Retinal pigment epithelial cell (primary cell): ENCODE results near the gene EIF2S3.

Source experiments
- DNase-seq: peaks from one replicate; pipeline ENCODE4 v3.0.0-alpha.2; 2010; ENCODE audit warnings: low read depth
- H3K4me3 ChIP-seq: 2 replicates; pipeline ENCODE4 v1.5.1; 2011; ENCODE audit warnings: mild to moderate bottlenecking, low read length, control low read depth, moderate library complexity
- TF ChIP-seq, protein P1 (sequence below): conservative IDR thresholded peaks from 2 replicates; pipeline ENCODE4 v1.5.1; 2011; ENCODE audit warnings: low read depth, low read length, control low read depth, inconsistent platforms

EIF2S3 gene

DNA sequence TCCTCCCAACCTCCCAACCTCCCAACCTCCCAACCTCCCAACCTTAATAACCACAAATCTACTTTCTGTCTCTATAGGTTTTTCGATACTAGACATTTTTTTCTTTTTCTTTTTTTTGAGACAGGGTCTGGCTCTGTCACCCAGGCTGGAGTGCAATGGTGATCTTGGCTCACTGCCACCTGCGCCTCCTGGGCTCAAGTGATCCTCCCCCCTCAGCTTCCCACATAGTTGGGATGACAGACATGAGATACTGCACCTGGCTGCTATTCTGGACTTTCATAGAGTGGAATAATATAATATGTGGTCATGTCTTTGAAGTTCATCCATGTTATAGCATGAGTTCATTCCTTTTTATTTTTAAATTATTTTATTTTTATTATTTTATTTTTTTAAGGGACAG, 55.3 kb downstream of the EIF2S3 start:
- TF ChIP-seq, protein P1, sequence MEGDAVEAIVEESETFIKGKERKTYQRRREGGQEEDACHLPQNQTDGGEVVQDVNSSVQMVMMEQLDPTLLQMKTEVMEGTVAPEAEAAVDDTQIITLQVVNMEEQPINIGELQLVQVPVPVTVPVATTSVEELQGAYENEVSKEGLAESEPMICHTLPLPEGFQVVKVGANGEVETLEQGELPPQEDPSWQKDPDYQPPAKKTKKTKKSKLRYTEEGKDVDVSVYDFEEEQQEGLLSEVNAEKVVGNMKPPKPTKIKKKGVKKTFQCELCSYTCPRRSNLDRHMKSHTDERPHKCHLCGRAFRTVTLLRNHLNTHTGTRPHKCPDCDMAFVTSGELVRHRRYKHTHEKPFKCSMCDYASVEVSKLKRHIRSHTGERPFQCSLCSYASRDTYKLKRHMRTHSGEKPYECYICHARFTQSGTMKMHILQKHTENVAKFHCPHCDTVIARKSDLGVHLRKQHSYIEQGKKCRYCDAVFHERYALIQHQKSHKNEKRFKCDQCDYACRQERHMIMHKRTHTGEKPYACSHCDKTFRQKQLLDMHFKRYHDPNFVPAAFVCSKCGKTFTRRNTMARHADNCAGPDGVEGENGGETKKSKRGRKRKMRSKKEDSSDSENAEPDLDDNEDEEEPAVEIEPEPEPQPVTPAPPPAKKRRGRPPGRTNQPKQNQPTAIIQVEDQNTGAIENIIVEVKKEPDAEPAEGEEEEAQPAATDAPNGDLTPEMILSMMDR = no peak
- no peak overlapping the region for H3K4me3 ChIP-seq
- no peak for DNase-seq

DNA sequence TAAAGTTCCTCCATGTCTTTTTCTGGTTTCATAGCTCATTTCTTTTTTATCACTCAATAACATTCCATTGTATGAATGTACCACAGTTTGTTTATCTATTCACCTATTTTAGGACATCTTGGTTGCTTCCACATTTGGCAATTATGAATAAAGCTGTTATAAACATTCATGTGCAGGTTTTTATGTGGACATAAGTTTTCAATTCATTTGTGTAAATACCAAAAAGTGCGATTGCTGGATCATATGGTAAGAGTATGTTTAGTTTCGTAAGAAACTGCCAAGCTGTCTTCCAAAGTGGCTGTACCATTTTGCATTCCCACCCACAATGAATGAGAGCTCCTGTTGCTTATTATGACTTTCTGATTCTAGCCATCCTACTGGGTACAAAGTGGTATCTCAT, 58.4 kb downstream of the EIF2S3 start:
- no peak for DNase-seq
- no peak overlapping the region for H3K4me3 ChIP-seq
- TF ChIP-seq, protein P1 = no peak

DNA sequence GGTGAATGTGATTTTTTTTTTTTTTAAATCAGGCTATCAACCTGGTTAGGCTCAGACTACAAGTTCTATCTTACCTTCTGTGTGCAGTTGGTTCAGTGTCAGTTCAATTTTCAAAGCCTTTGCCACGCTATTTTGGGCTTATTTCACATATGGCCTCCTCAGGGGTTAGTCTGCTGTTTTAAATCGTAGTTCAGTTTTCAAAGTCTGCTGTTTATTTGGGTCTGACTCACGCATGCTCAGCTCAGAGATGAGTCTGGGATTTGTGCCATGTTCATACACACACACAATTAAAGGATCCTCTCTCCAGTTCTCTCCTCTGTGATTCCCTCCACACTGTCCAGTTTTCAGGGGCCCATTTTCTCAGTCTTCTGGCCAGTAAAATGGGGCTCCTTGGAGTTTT, 62.5 kb downstream of the EIF2S3 start:
- DNase-seq = peak; percentile 2
- TF ChIP-seq, protein P1 = no peak

DNA sequence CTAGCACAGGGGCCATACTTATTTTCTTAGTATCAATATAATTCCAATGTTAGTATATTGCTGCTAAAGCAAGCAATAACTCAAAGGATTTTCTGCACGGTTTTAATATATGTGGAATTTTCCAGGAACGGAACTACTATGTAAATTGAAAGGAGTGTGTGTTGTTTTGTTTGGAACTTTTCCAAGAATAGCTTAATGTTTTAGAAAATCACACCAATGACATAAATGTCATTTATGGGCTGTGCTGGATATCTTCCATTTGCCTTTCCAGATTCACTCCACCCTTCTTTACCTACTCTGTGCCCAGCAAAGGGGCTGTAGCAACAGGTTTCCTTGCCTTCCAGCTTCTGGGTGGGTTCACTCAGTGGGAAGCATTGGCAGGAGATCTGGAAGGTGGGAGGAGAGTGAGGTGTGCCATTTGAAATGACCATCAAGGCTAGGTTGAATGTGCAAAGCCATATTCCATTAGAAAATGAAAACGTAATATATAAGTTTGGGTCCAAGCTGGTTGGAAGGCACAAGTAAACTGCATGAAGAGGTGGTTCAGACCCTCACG, 69.6 kb downstream of the EIF2S3 start:
- H3K4me3 ChIP-seq = no peak overlapping the region
- no peak for DNase-seq
- TF ChIP-seq, protein P1 = no peak

More for the DNA sequence above, 62.5 kb downstream of the EIF2S3 start:
- H3K4me3 ChIP-seq = no peak overlapping the region

DNA sequence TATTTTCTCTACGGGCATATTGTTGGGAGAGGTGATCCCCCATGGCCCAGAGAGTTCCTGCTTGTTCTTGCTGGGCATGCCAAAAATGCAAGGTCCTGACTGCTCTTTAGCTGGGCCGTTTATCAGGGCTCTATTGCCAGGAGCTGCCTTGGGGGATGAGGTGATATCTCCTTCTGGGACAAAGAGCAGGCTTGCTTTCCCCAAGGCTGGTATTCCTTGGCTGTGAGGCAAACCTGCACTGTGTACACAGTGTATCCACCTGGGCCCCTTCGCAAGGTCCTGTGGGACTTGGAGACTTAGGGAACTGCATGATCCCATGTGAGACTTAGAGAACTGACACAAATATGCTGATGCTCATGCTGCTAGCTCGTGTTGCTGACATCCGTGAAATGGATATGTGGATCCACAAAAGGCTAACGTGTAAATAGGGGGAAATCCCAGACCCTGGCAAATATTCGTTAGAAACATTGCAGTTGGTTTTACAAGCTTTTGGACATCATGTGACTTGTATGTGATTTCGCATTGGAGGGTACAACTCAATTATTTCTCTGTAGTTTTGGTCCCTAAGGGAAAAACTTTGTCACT, 70.4 kb downstream of the EIF2S3 start:
- DNase-seq = no peak
- no peak overlapping the region for H3K4me3 ChIP-seq
- TF ChIP-seq, protein P1 = no peak
